ENCODE results near the gene GOLGA2. TPM values are rescaled to one million over a fixed set of nuclear protein-coding genes. Genes with fewer than 3 reads are reported as not detected.

GOLGA2 gene
- total RNA-seq = 110 and 144 TPM in 2 replicates

DNA sequence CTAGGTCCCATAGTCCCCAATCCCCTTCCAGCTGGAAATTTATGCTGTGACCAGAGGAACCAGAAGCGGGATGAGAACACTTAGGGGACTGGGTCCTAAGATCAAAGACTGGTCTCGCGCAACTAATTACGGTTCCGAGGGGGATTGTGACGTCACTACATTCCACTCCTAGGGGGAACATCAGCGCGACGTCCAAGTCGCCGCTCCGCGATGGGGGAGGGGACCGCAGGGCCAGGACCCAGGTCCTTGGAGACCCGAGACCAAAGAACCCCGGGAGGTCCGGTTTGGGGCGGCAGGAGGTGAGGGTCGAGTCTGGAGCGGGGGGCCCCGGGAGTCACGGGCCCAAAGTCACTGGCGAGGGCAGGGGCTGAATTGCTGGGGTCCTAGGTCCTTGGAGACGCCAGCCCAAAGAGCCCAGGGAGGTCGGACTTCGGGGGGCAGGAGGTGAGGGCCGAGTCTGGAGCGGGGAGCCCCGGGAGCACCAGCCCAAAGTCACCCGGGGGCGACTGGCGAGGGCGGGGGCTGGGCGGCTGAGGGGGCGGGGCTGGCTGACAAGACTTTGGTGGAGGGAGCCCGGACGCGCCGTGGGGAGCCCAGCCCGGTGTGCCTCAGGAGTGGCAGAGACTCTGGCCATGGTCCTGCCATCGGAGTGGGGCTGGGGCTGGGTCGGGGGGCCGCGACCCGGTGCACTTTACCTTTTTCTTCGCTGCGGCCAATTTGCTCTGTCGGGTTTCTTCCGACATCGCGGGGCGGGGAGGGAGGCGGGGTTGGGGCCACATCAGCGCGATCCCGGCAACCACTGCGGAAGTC is at the start of gene GOLGA2:
Gene GOLGA2 (minus strand): TSS at position 810 of the 810 bp plus-strand sequence. CDS start 31 bp downstream, at position 779.

GRCh38 chr9:128322404-128323211 is 46.8 kb upstream of the GOLGA2 start, which contains the start of the genes COQ4 and TRUB2:
Gene COQ4, plus strand, starts transcription at chr9:128322839. Its CDS starts 20 bp downstream, at chr9:128322859.
Gene TRUB2, minus strand, starts transcription at chr9:128322447. Its CDS starts 39 bp downstream, at chr9:128322408.

GRCh38 chr9:128276008-128276573 is 284 bp upstream of the GOLGA2 start, which contains the start of gene SWI5:
Gene SWI5, plus strand, starts transcription at chr9:128276276.

Other genes starting within 250 kb of the GOLGA2 start
- gene NAIF1, start 208.7 kb downstream of the GOLGA2 start, total RNA-seq = 7.1 and 8.1 TPM in 2 replicates
- 8.0 and 12.2 TPM in 2 replicates for gene SLC25A25, start 207.8 kb downstream of the GOLGA2 start, total RNA-seq
- gene PTGES2, start 148.3 kb downstream of the GOLGA2 start, total RNA-seq = 39.4 and 40.7 TPM in 2 replicates
- not detected in 2 replicates for gene LCN2, start 126.6 kb downstream of the GOLGA2 start, total RNA-seq
- 279 and 292 TPM in 2 replicates for gene BBLN, start 115.7 kb downstream of the GOLGA2 start, total RNA-seq
- gene CIZ1, start 84.4 kb downstream of the GOLGA2 start, total RNA-seq = 40.2 and 45.4 TPM in 2 replicates
- 3.6 and 5.6 TPM in 2 replicates for gene DNM1, start 72.6 kb downstream of the GOLGA2 start, total RNA-seq
- 27.2 and 35.1 TPM in 2 replicates for gene SWI5, start 269 bp upstream of the GOLGA2 start, total RNA-seq
- 10.2 and 11.3 TPM in 2 replicates for gene TRUB2, start 46.4 kb upstream of the GOLGA2 start, total RNA-seq
- gene COQ4, start 46.8 kb upstream of the GOLGA2 start, total RNA-seq = 32.0 and 37.5 TPM in 2 replicates
- gene SLC27A4, start 64.5 kb upstream of the GOLGA2 start, total RNA-seq = 14.7 and 21.6 TPM in 2 replicates
- gene URM1, start 95.4 kb upstream of the GOLGA2 start, total RNA-seq = 26.5 and 39.1 TPM in 2 replicates
- gene CERCAM, start 144.8 kb upstream of the GOLGA2 start, total RNA-seq = 242 and 250 TPM in 2 replicates
- gene ODF2, start 180.0 kb upstream of the GOLGA2 start, total RNA-seq = 18.3 and 23.3 TPM in 2 replicates
- 11.6 and 24.1 TPM in 2 replicates for gene GLE1, start 228.7 kb upstream of the GOLGA2 start, total RNA-seq